ENCODE data around the gene CNTN1. TPM values are rescaled to one million over a fixed set of nuclear protein-coding genes. Genes with fewer than 3 reads are reported as not detected.
A peak's percentile ranks its signal among the peaks of the same experiment; 100 is the strongest.

The CNTN1 gene
- total and polyA plus RNA-seq, 2 experiments from 2014 or later = 0.58 to 2.4 TPM

- no peak overlapping the region for H3K27ac ChIP-seq
- WGBS (ENCODE audit: low lambda C conversion rate, missing lambda C conversion rate) = 82% methylated on average over 8 of the region's 8 CpGs
Measured at GRCh38 chr12:40688085-40688725, 4.0 kb upstream of the CNTN1 start.

GRCh38 chr12:40689576-40689975, 2.7 kb upstream of the CNTN1 start:
- TF ChIP-seq EZH2phosphoT487 (IDR thresholded peaks at IDR 0.05; ENCODE audit: low read depth, severe bottlenecking, unreplicated experiment) (no peak), EZH2 (IDR thresholded peaks at IDR 0.05; ENCODE audit: borderline replicate concordance) (no peak)
- Histone ChIP-seq H2AFZ (no peak overlapping the region), H3K27me3 (peaks cover 36% of the 10 kb centered on the region), H3K79me2 (no peaks in the 10 kb centered on the region), H3K27ac (no peak overlapping the region), H3K4me1 (ENCODE audit: insufficient read depth) (no peaks in the 10 kb centered on the region), H3K4me3 (no peak overlapping the region), H3K9me2 (replicated peaks; ENCODE audit: insufficient read depth) (no peaks in the 10 kb centered on the region), H4K20me1 (ENCODE audit: insufficient read depth, poor library complexity, severe bottlenecking) (no peaks in the 10 kb centered on the region), H3K36me3 (replicated peaks; ENCODE audit: insufficient read depth, low read depth) (no peaks in the 10 kb centered on the region), H3K9me3 (ENCODE audit: low read depth) (no peaks in the 10 kb centered on the region), H3K4me2 (no peak overlapping the region)
- DNase-seq (ENCODE audit: low spot score) = no peak
- WGBS (ENCODE audit: low lambda C conversion rate, missing lambda C conversion rate) = 91% methylated on average over 2 of the region's 2 CpGs

More at GRCh38 chr12:40688085-40688725, 4.0 kb upstream of the CNTN1 start:
- no peak for TF ChIP-seq EZH2phosphoT487 (IDR thresholded peaks at IDR 0.05; ENCODE audit: low read depth, severe bottlenecking, unreplicated experiment)
- no peak for TF ChIP-seq EZH2 (IDR thresholded peaks at IDR 0.05; ENCODE audit: borderline replicate concordance)
- no peak for TF ChIP-seq CTCF (IDR thresholded peaks at IDR 0.05; ENCODE audit: poor library complexity)
- Histone ChIP-seq H3K4me1 (ENCODE audit: insufficient read depth) (no peaks in the 10 kb centered on the region), H3K4me3 (no peak overlapping the region), H3K79me2 (no peaks in the 10 kb centered on the region), H3K27me3 (peaks cover 22% of the 10 kb centered on the region), H3K4me2 (no peak overlapping the region), H4K20me1 (ENCODE audit: insufficient read depth, poor library complexity, severe bottlenecking) (no peaks in the 10 kb centered on the region), H3K9me3 (ENCODE audit: low read depth) (no peaks in the 10 kb centered on the region), H2AFZ (no peak overlapping the region), H3K9me2 (replicated peaks; ENCODE audit: insufficient read depth) (no peaks in the 10 kb centered on the region), H3K36me3 (replicated peaks; ENCODE audit: insufficient read depth, low read depth) (no peaks in the 10 kb centered on the region)
- DNase-seq (ENCODE audit: low spot score) = no peak

GRCh38 chr12:40692765-40693206, 547 bp downstream of the CNTN1 start:
- Histone ChIP-seq H3K4me2 (peak overlapping the region; percentile 98), H3K9me3 (ENCODE audit: low read depth) (no peaks in the 10 kb centered on the region), H3K36me3 (replicated peaks; ENCODE audit: insufficient read depth, low read depth) (no peaks in the 10 kb centered on the region), H4K20me1 (ENCODE audit: insufficient read depth, poor library complexity, severe bottlenecking) (no peaks in the 10 kb centered on the region), H3K79me2 (no peaks in the 10 kb centered on the region), H3K27me3 (peaks cover 54% of the 10 kb centered on the region), H3K27ac (no peak overlapping the region), H3K4me1 (ENCODE audit: insufficient read depth) (no peaks in the 10 kb centered on the region), H2AFZ (peak overlapping the region; percentile 90), H3K9me2 (replicated peaks; ENCODE audit: insufficient read depth) (no peaks in the 10 kb centered on the region), H3K4me3 (peak overlapping the region; percentile 65)
- TF ChIP-seq EZH2 (IDR thresholded peaks at IDR 0.05; ENCODE audit: borderline replicate concordance) (no peak), CTCF (IDR thresholded peaks at IDR 0.05; ENCODE audit: poor library complexity) (no peak), EZH2phosphoT487 (IDR thresholded peaks at IDR 0.05; ENCODE audit: low read depth, severe bottlenecking, unreplicated experiment) (no peak)
- WGBS (ENCODE audit: low lambda C conversion rate, missing lambda C conversion rate) = 2% methylated on average over 20 of the region's 33 CpGs
- peak; percentile 25 for DNase-seq (ENCODE audit: low spot score)

- peak overlapping the region; percentile 98 for H3K4me2 ChIP-seq
- DNase-seq (ENCODE audit: low spot score) = peak; percentile 40
Measured at GRCh38 chr12:40693207-40693821, 1.1 kb downstream of the CNTN1 start.

More at GRCh38 chr12:40693207-40693821, 1.1 kb downstream of the CNTN1 start:
- peaks cover 54% of the 10 kb centered on the region for H3K27me3 ChIP-seq
- WGBS (ENCODE audit: low lambda C conversion rate, missing lambda C conversion rate) = 3% methylated on average over 24 of the region's 24 CpGs
- no peaks in the 10 kb centered on the region for H4K20me1 ChIP-seq (ENCODE audit: insufficient read depth, poor library complexity, severe bottlenecking)
- peak overlapping the region; percentile 90 for H2AFZ ChIP-seq
- no peaks in the 10 kb centered on the region for H3K9me3 ChIP-seq (ENCODE audit: low read depth)
- peak overlapping the region; percentile 65 for H3K4me3 ChIP-seq
- H3K79me2 ChIP-seq = no peaks in the 10 kb centered on the region
- no peak overlapping the region for H3K27ac ChIP-seq
- no peaks in the 10 kb centered on the region for H3K36me3 ChIP-seq (replicated peaks; ENCODE audit: insufficient read depth, low read depth)
- TF ChIP-seq CTCF (IDR thresholded peaks at IDR 0.05; ENCODE audit: poor library complexity) (no peak), EZH2 (IDR thresholded peaks at IDR 0.05; ENCODE audit: borderline replicate concordance) (no peak), EZH2phosphoT487 (IDR thresholded peaks at IDR 0.05; ENCODE audit: low read depth, severe bottlenecking, unreplicated experiment) (no peak)
- H3K9me2 ChIP-seq (replicated peaks; ENCODE audit: insufficient read depth) = no peaks in the 10 kb centered on the region
- no peaks in the 10 kb centered on the region for H3K4me1 ChIP-seq (ENCODE audit: insufficient read depth)

Data from hepatocyte (in vitro differentiated cells).